ENCODE measurements around the gene ASXL1. TPM values are rescaled to one million over a fixed set of nuclear protein-coding genes. Genes with fewer than 3 reads are reported as not detected.

The ASXL1 gene
- total RNA-seq, 6 donors from 2014 or later: 60.6 to 389 (median 88.5) TPM

- no peaks in the 10 kb centered on the region for H3K27me3 ChIP-seq
- ATAC-seq (ENCODE audit: low FRiP score in 2 of 2) (no peak), DNase-seq (no peak)
- peaks cover 63 to 86% (median 70%) of the 10 kb centered on the region in 4 donors for H3K4me1 ChIP-seq
- H3K9me3 ChIP-seq: no peaks in the 10 kb centered on the region
- 88 to 91% methylated on average over 5 of the region's 5 CpGs for WGBS, 2 donors
- peak overlapping the region in 2 of 4 donors; percentile 91 to 94 for H3K27ac ChIP-seq
- H3K4me3 ChIP-seq: no peak overlapping the region
- peaks cover 0 to 3% (median under 1%) of the 10 kb centered on the region in 4 donors for H3K36me3 ChIP-seq
- TF ChIP-seq EP300 (IDR thresholded peaks at IDR 0.05): no peak
- TF ChIP-seq POLR2A (IDR thresholded peaks at IDR 0.05): no peak
- TF ChIP-seq POLR2AphosphoS5 (IDR thresholded peaks at IDR 0.05): no peak
- TF ChIP-seq CTCF (IDR thresholded peaks at IDR 0.05): no peak
Observed at GRCh38 chr20:32479012-32479411, 120.9 kb downstream of the ASXL1 start.

- no peaks in the 10 kb centered on the region for H3K36me3 ChIP-seq
- DNase-seq (no peak), ATAC-seq (ENCODE audit: low FRiP score in 2 of 2) (no peak)
- no peaks in the 10 kb centered on the region for H3K9me3 ChIP-seq
- WGBS, 2 donors: 40 to 43% methylated on average over 2 of the region's 2 CpGs
- TF ChIP-seq POLR2AphosphoS5 (IDR thresholded peaks at IDR 0.05) (no peak), EP300 (IDR thresholded peaks at IDR 0.05) (no peak), CTCF (IDR thresholded peaks at IDR 0.05) (no peak), POLR2A (IDR thresholded peaks at IDR 0.05) (no peak)
- no peak overlapping the region for H3K4me3 ChIP-seq
- H3K27me3 ChIP-seq: no peaks in the 10 kb centered on the region
- H3K4me1 ChIP-seq: peaks cover 60 to 86% (median 69%) of the 10 kb centered on the region in 4 donors
- H3K27ac ChIP-seq: peak overlapping the region in 2 of 4 donors; percentile 91 to 94
Observed at GRCh38 chr20:32479697-32480171, 121.6 kb downstream of the ASXL1 start.

GRCh38 chr20:32480371-32481241 lies 122.5 kb downstream of the ASXL1 start:
- no peak for DNase-seq
- 66 to 69% methylated on average over 11 to 12 of the region's 12 CpGs for WGBS, 2 donors
- H3K4me1 ChIP-seq: peaks cover 52 to 85% (median 65%) of the 10 kb centered on the region in 4 donors
- H3K36me3 ChIP-seq: no peaks in the 10 kb centered on the region
- H3K4me3 ChIP-seq: peak overlapping the region in 1 of 4 donors; percentile 96
- no peak for TF ChIP-seq CTCF (IDR thresholded peaks at IDR 0.05)
- TF ChIP-seq POLR2AphosphoS5 (IDR thresholded peaks at IDR 0.05): no peak
- TF ChIP-seq EP300 (IDR thresholded peaks at IDR 0.05): no peak
- no peak for TF ChIP-seq POLR2A (IDR thresholded peaks at IDR 0.05)
- H3K9me3 ChIP-seq: no peaks in the 10 kb centered on the region
- H3K27me3 ChIP-seq: no peaks in the 10 kb centered on the region
- no peak for ATAC-seq (ENCODE audit: low FRiP score in 2 of 2)
- peak overlapping the region; percentile 79 to 94 (median 88) for H3K27ac ChIP-seq

- H3K9me3 ChIP-seq: no peaks in the 10 kb centered on the region
- H3K4me1 ChIP-seq: peaks cover 43 to 80% (median 56%) of the 10 kb centered on the region in 4 donors
- WGBS, 2 donors: 32 to 49% methylated on average over 3 to 13 of the region's 13 CpGs
- no peak for TF ChIP-seq POLR2A (IDR thresholded peaks at IDR 0.05)
- TF ChIP-seq CTCF (IDR thresholded peaks at IDR 0.05): no peak
- no peak for TF ChIP-seq POLR2AphosphoS5 (IDR thresholded peaks at IDR 0.05)
- ATAC-seq (ENCODE audit: low FRiP score in 2 of 2) (no peak), DNase-seq (peak in 1 of 2 donors; percentile 55)
- no peaks in the 10 kb centered on the region for H3K36me3 ChIP-seq
- H3K27ac ChIP-seq: peak overlapping the region; percentile 79 to 94 (median 88)
- H3K27me3 ChIP-seq: no peaks in the 10 kb centered on the region
- H3K4me3 ChIP-seq: peak overlapping the region in 3 of 4 donors; percentile 91 to 96 (median 93)
Observed at GRCh38 chr20:32481311-32482142, 123.4 kb downstream of the ASXL1 start.
